ENCODE measurements around the gene SHH.

GRCh38 chr7:155816996-155817395 is 4.7 kb upstream of the SHH start:
- TF ChIP-seq ZNF274 (IDR thresholded peaks at IDR 0.05; ENCODE audit: low read depth, low read length), result no peak
- no peak for TF ChIP-seq YY1 (IDR thresholded peaks at IDR 0.05; ENCODE audit: insufficient read depth, insufficient read length)
- TF ChIP-seq SUZ12 (IDR thresholded peaks at IDR 0.05; ENCODE audit: extremely low read depth, insufficient read depth, insufficient read length), result no peak
